HUES6 (cell line): Measurements from ENCODE around the gene PRMT2.
A peak's percentile ranks its signal among the peaks of the same experiment; 100 is the strongest.

Source experiments
- H3K27ac ChIP-seq: 2 replicates; pipeline ENCODE4 v1.7.0; 2013; ENCODE audit warnings: low read depth, mild to moderate bottlenecking, low read length, inconsistent platforms
- H3K27me3 ChIP-seq: 2 replicates; pipeline ENCODE4 v1.6.1; 2013; ENCODE audit warnings: low read length; ENCODE audit not compliant: control insufficient read depth, insufficient read depth
- H3K36me3 ChIP-seq: 2 replicates; pipeline ENCODE4 v1.6.1; 2013; ENCODE audit warnings: low read length; ENCODE audit not compliant: control insufficient read depth, insufficient read depth
- H3K4me1 ChIP-seq: 2 replicates; pipeline ENCODE4 v1.6.1; 2013; ENCODE audit warnings: low read length; ENCODE audit not compliant: control insufficient read depth, insufficient read depth
- H3K4me3 ChIP-seq: 2 replicates; pipeline ENCODE4 v1.5.1; 2013; ENCODE audit warnings: low read depth, low read length
- H3K9ac ChIP-seq: one replicate; pipeline ENCODE4 v1.6.1; 2013; ENCODE audit warnings: mild to moderate bottlenecking, low read length
- H3K9me3 ChIP-seq: 2 replicates; pipeline ENCODE4 v1.6.1; 2013; ENCODE audit warnings: low read depth, low read length; ENCODE audit not compliant: control insufficient read depth, insufficient read depth

Gene PRMT2

DNA sequence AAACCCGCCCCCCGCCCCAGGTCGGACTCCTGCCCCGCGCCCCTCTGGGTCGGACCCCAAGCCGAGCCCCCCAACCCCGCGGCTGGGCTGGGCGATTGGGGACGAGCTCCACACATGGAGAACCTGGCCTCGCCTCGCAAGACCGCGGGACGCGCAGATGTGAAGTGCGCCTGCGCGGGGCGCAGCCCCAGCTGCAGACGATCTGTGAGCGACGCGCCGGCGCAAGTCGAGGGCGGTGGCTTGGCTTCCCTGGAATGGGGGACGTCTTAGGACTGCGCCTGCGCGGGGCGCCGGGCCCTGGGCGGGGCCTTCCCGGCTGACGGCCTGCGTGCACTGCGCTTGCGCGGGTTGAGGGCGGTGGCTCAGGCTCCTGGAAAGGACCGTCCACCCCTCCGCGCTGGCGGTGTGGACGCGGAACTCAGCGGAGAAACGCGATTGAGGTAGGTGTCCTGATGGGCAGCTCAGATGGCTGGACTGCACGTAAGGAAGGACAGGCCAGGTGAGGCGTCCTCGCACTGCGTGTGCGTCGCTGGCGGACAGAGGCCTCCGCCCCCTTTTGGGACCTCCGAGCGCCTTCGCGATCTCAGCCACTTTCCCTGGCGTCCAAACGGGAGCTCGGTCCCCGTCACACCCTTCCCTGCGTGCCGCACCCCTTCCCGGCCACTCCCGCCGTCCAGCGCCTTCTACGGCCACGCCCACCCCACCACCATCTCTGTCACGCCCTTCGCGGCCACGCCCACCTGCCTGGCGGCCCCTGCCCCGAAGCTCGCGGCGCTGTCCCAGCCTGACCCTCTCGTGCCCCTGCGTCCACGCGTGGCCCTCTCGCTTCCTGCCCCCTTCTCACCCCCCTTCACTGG, at the start of gene PRMT2:
Gene PRMT2, plus strand, starts transcription at position 351 of the 857 bp plus-strand sequence. CDS start 1,278 bp downstream, outside the sequence.
- Histone ChIP-seq H3K9ac (peak within 1 kb of the TSS; percentile 85), H3K9me3 (no peaks in the 10 kb centered on the region), H3K4me1 (peaks cover 31% of the 10 kb centered on the region), H3K4me3 (peak within 1 kb of the TSS; percentile 98), H3K27me3 (no peaks in the 10 kb centered on the region), H3K27ac (peak within 1 kb of the TSS; percentile 96), H3K36me3 (peaks cover 18% of the 10 kb centered on the region)

DNA sequence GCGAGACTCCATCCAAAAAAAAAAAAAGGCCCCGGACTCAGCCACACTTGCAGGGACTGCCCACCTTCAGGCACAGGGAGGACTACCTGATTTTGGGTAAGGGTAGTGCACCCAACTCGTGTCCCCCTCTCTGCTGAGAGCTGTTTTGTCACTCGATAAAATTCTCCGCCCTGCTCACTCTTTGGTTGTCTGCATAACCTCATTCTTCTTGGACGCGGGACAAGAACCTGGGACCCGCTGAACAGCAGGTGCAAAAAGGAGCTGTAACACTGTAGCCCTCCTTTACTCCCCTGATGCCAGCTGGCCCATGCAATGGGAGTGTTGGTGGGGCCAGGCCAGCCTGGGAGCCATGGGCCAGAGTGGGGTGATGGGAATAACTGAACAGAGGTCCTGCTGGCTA, 41.2 kb upstream of the PRMT2 start:
- H3K9me3 ChIP-seq, result peaks cover 33% of the 10 kb centered on the region
- H3K4me1 ChIP-seq, result peaks cover 5% of the 10 kb centered on the region; the same call in 1 of the 2 replicates
- no peak overlapping the region for H3K27ac ChIP-seq
- no peaks in the 10 kb centered on the region for H3K36me3 ChIP-seq
- no peaks in the 10 kb centered on the region for H3K27me3 ChIP-seq
- H3K9ac ChIP-seq, result no peak overlapping the region
- H3K4me3 ChIP-seq, result no peak overlapping the region

DNA sequence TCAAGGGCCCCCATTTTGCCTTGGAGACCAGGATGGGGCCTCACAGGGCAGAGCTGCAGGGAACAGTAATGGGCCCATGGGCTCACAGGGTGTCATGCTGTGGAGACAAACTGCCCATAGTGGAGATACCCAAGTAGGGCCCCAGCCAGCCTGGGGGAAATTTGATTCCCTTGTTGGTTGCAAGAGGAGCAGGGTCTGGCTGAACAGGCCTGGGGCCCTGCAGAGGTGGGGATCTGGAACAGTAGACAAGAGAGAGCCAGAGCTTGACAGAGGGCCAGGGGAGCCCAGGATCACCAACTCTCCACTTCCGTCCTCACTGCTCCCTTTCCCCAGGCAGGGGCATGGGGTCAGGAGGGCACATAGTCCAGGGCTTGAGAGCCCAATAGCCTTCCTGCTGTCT, 39.3 kb upstream of the PRMT2 start:
- Histone ChIP-seq H3K36me3 (no peaks in the 10 kb centered on the region), H3K4me3 (no peak overlapping the region), H3K4me1 (peaks cover 5% of the 10 kb centered on the region; the same call in 1 of the 2 replicates), H3K27me3 (no peaks in the 10 kb centered on the region), H3K27ac (no peak overlapping the region), H3K9ac (no peak overlapping the region), H3K9me3 (peaks cover 32% of the 10 kb centered on the region)

DNA sequence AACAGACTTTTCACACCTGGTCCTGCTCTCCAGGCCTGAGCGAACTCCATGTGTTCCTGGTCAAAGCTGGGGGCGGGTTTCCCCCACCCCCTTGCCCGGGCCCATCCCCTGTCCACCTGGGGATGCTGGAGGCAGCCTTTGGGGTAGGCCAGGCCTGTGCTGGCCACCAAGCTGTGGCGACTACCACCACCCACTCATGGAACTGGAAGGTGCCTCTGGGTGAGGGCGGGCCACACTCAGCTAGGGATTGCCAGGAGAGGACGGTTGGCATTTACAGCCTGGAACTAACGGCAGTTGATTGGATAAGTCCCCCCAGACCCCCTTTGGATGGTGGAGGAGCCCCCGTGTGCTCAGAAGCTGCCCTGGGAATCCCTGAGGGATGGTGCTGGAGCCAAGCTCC, 38.4 kb upstream of the PRMT2 start:
- Histone ChIP-seq H3K9me3 (peaks cover 28% of the 10 kb centered on the region), H3K4me3 (no peak overlapping the region), H3K27me3 (no peaks in the 10 kb centered on the region), H3K9ac (no peak overlapping the region), H3K36me3 (no peaks in the 10 kb centered on the region), H3K4me1 (peaks cover 5% of the 10 kb centered on the region; the same call in 1 of the 2 replicates), H3K27ac (no peak overlapping the region)

DNA sequence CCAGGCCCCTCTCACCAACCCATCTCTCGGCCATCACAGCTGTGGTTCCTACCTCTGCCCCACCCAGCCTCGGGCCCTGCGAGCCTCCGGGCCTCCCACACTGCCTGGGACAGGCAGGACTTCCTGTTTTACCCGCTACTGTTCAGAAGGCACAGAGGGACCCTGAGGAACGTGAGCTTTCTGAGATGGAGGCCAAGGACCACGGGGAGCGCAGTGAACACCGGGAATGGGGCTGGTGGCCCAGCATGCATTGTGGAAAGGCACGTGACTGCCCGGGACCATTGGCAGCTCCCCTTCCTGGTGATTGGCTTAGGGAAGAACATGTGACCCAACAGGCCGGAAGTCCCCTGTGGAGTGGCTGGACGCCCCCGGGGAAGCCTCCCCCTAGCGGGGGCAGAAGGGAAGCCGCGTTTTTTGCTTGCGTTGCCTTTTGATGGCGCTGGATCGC, 37.6 kb upstream of the PRMT2 start:
- H3K36me3 ChIP-seq, result no peaks in the 10 kb centered on the region
- H3K4me1 ChIP-seq, result peaks cover 5% of the 10 kb centered on the region; the same call in 1 of the 2 replicates
- H3K4me3 ChIP-seq, result no peak overlapping the region
- H3K9ac ChIP-seq, result no peak overlapping the region
- H3K27ac ChIP-seq, result no peak overlapping the region
- H3K27me3 ChIP-seq, result no peaks in the 10 kb centered on the region
- peaks cover 21% of the 10 kb centered on the region for H3K9me3 ChIP-seq

DNA sequence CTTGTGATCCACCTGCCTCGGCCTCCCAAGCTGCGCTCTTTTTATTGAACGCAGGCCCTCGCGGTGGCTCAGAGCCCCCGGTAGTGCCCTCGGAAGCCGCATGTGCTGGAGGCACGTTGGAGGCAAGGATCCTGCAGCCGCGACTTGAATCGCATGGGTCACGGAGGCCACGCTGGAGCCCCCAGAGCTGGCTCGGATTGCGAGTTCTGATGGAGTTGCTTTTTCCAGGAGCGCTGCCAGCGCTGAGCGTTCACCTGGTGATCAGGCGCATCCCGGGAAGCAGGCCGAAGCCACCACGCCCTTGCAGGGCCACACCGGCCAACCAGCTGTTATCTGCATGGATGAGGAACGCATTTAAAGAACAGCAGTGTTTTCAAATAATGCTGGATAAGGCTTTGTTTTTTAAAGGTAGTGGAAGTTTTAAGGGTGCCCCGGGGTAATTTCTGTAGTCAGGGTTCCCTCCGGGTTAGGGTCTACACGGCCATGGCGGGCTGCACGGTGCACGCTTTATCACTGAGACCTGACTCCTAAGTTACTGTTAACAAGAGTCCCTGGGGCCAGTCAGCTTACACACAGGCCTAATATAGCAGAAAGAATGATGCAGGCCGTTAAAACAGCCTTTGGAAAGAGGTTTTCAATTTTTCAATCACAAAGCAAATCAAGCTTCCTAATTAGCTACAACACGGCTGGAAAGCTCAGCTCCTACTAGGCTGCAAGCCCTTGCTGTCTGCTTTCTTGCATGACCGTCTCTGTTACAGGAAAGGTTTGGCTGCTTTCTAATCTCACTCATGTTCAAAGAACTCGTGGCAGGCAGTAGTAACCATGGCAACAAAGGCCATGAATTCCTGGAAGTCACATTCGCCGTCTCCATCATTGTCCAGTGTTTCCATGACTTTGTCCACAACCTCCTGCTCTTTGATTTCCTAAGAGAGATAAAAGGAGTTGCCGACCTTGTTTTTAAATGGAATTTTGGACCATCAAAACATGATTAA, 36.6 kb upstream of the PRMT2 start:
- H3K4me3 ChIP-seq, result no peak overlapping the region
- no peak overlapping the region for H3K27ac ChIP-seq

DNA sequence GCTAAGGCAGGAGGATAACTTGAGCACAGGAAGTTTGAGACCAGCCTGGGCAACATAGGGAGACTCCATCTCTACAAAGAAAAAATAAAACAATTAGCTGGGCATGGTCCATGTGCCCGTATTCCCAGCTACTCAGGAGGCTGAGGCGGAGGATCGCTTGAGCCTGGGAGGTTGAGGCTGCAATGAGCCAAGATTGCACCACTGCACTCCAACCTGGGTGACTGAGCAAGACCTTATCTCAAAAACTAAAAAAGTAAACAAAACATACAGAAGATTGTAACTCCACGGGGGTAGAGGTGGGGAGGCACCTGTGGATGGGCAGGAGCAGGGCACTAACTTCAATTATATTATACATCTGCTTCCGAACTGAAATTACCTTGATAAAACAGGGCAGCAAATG, 35.2 kb upstream of the PRMT2 start:
- H3K9me3 ChIP-seq, result peaks cover 6% of the 10 kb centered on the region; the same call in 1 of the 2 replicates
- H3K4me3 ChIP-seq, result no peak overlapping the region
- no peak overlapping the region for H3K27ac ChIP-seq
- peaks cover 11% of the 10 kb centered on the region; the same call in 1 of the 2 replicates for H3K4me1 ChIP-seq
- no peaks in the 10 kb centered on the region for H3K27me3 ChIP-seq
- no peaks in the 10 kb centered on the region for H3K36me3 ChIP-seq
- H3K9ac ChIP-seq, result no peak overlapping the region

More for the DNA sequence above, 36.6 kb upstream of the PRMT2 start:
- Histone ChIP-seq H3K4me1 (peaks cover 5% of the 10 kb centered on the region; the same call in 1 of the 2 replicates), H3K9me3 (peaks cover 15% of the 10 kb centered on the region), H3K36me3 (no peaks in the 10 kb centered on the region), H3K9ac (no peak overlapping the region), H3K27me3 (no peaks in the 10 kb centered on the region)

DNA sequence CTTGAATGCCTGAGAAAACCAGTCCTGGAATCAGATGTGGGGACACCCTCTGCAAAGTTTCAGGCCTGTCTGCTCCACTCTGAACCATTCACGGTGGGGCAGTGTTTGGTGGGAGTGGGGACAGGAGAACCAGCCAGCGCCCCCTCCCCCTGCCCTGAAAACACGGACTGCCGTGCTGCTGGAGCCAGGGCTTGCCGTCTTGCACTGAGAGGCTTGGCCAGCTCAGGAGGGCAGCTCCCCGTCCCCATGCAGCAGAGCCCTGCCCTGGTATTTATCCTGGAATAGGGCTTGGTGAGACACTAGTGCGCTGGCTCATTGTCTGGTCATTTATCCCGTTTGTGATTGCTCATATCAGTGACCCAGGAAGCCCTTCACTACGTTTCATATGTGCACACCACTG, 34.5 kb upstream of the PRMT2 start:
- H3K27me3 ChIP-seq, result no peaks in the 10 kb centered on the region
- H3K9ac ChIP-seq, result no peak overlapping the region
- H3K9me3 ChIP-seq, result peaks cover 3% of the 10 kb centered on the region; the same call in 1 of the 2 replicates
- H3K4me3 ChIP-seq, result no peak overlapping the region
- H3K27ac ChIP-seq, result no peak overlapping the region
- H3K36me3 ChIP-seq, result no peaks in the 10 kb centered on the region
- peaks cover 15% of the 10 kb centered on the region; the same call in 1 of the 2 replicates for H3K4me1 ChIP-seq

DNA sequence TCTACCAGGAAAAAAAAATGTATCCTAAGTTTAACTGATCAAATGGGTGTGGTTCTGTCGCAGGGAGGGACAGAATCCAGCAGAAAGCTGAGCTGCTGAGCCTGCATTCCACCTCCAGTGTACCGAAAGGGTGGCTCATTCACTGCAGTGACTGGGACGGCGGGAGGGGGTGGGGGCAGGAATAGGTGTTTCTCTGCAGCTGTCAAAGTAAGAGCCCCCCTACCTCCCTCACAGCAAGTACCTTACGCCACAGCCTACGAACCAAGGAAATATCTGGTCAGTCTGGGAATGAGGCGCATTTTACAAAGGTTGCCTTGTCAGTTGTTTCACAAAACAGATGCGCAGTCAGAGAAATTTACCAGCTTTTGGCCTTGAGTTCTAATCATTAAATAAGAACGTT, 32.2 kb upstream of the PRMT2 start:
- H3K9ac ChIP-seq, result no peak overlapping the region
- H3K9me3 ChIP-seq, result no peaks in the 10 kb centered on the region
- H3K4me1 ChIP-seq, result peaks cover 15% of the 10 kb centered on the region; the same call in 1 of the 2 replicates
- H3K27ac ChIP-seq, result no peak overlapping the region
- H3K36me3 ChIP-seq, result no peaks in the 10 kb centered on the region
- no peak overlapping the region for H3K4me3 ChIP-seq
- H3K27me3 ChIP-seq, result no peaks in the 10 kb centered on the region

DNA sequence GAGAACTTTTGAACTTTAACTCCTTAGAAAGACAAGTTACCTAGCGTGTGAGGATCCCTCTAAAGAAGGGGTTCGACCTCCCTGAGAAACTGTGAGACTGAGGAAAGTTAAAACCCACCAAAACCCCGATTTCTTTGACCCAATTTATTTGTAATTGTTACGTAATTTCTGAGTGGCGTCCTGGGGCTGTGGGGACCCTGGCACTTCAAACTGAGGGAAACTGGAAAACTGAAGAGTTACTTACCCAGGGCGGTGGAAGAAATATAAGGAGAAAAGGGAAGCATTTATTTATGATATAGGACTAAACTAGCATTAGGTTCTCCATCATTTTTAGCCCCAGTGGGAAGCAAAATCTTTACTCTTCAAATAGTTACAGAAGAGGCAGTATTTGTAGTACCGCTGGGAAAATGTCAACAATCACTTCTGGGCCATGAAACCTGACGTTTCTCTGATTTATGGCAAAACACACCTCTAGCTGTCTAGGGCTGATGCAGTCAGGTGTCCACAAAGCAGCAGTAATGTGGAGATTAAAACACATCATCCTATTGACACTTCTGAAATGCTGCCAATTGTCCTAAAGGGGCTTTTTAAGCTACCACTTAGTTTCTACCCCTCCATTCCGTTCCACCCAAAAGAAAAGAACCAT, 31.0 kb upstream of the PRMT2 start:
- no peak overlapping the region for H3K9ac ChIP-seq
- no peaks in the 10 kb centered on the region for H3K9me3 ChIP-seq
- H3K27me3 ChIP-seq, result no peaks in the 10 kb centered on the region
- H3K27ac ChIP-seq, result no peak overlapping the region
- peaks cover 10% of the 10 kb centered on the region; the same call in 1 of the 2 replicates for H3K4me1 ChIP-seq
- no peaks in the 10 kb centered on the region for H3K36me3 ChIP-seq
- no peak overlapping the region for H3K4me3 ChIP-seq
